ENCODE measurements around the gene PRKAG2.

DNA sequence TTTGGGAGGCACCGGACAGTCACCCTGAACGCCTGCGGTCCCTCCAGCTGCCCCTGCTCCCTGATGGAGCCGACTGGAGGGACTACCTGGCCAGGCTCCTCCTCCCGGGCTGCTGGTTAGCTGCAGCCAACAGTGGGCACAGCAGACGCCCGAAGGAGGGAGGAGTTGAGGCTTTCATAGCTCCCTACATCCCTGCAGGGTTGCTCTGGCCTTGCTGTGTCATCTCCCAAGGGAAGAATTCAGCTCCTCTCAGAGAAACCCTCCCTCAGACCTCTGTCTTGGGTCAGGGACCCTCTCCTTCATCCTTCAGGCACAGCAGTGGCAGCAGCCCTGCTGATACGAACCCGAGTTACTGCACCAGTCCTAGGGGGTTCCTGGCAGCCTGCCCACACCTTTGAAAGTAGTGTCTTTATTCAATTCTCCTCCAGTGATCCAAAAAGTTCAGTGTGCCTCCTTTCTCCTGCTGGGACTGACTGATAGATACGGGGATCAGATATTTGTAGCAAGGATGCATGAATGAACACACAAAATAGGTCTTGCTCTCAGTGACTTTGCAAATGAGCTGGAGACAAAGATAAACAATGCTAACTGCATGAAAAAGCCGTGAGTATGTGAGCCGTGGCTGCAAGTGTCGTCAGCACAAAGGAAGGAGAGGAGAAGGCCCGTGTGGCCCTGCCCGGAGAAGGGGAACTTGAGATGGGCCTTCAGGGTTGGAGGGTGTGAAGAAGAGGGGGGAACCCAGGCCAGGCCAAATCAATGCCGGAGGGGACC is 136.6 kb downstream of the PRKAG2 start:
- TF ChIP-seq GATA2 (IDR thresholded peaks at IDR 0.05; ENCODE audit: low read depth, low read length) (no peak), GATA3 (IDR thresholded peaks at IDR 0.05; ENCODE audit: low read depth, low read length) (no peak)

All from SH-SY5Y (cell line).